Stimulated activated CD8-positive, alpha-beta memory T cell treated with anti-CD3 and anti-CD28 coated beads, Interleukin-15, amount 100 ng/mL, for 4 hours (primary cell): ENCODE data around the gene CBLB.
"Not testable (repeated sequence)": the region's sequence is repeated elsewhere in the genome, so short reads cannot be mapped to it uniquely, and the experiment has no call there.

Source experiments
- DNase-seq, 2 donors: peaks; one replicate each; pipeline ENCODE4 v3.0.0-alpha.2; 2020; ENCODE audit warnings: low read depth in 2 of 2

CBLB gene

DNA sequence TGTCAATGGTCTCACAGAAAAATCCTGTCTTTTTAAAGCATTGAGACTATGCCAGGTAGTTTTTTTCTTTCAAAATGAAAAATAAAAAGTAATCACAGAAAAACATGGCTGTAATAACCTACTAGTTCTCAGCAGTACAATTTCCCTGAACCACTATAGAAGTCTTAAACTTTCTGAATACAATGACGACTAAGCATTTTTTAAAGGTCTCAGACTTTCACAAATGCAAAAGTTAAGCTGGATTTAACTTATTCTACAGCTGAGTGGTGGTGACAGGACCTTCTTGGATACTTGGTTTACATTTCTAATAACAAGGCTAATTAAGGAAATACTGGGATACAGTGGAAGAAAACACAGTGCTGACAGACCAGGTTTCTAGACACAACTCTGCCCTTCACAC is 81.8 kb downstream of the CBLB start:
- no peak for DNase-seq

DNA sequence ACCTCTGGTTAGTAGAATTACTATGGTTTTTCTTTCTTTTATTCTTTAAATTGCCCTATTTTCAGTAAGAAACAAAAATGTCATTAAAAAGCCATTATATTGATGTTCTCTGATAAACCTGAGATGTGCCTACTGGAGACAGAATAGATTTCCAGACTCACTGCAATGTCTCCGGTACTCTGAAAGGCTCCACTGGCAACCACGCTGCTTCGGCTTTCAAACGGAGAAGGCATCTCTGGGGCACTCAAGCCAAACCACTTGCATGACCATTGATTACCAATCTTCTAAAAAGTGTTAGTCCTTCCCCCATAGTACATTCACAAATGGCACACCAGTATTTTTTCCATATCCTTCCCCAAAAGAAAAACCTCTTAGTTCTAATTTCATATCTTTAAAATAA is 82.6 kb downstream of the CBLB start:
- no peak for DNase-seq

DNA sequence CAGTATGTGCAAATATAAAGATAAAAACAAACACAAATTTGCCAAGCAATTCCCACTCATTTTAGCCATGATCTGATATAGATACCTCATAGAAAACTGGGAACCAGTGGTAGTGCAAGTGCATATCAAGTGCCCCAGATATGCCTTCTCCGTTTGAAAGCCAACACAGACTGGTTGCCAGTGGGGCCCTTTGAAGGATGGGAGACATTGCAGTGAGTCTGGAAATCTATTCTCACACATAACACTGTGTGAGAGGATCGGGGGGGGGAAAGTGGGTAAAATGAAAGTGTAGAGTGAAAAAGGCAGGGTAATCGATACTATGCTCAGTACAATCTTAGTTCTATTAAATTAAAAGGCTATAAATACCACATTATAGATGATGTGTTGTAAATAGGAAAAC is 83.0 kb downstream of the CBLB start:
- no peak for DNase-seq

- DNase-seq: no peak
These were observed 85.2 kb downstream of the CBLB start for GRCh38 chr3:105783631-105784030.

- no peak for DNase-seq
These were observed 86.9 kb downstream of the CBLB start for GRCh38 chr3:105781871-105782270.

DNA sequence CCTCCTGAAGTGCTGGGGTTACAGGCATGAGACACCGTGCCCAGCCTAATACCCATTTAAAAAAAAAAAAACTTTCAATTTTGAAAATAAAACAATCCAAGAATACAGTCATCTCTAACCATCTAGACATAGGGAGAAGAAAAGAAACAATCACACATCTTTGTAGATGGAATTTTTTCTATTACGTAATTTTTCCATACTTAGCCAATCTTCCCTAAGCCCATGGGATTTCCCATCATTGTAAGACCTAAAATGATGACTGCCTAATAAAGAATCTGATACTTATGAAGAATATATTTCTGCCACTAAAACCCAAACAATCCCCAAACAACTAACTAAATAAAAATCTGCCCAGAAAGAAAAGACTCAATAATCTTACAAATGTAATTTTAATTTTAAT is 88.7 kb downstream of the CBLB start:
- DNase-seq: no peak

DNA sequence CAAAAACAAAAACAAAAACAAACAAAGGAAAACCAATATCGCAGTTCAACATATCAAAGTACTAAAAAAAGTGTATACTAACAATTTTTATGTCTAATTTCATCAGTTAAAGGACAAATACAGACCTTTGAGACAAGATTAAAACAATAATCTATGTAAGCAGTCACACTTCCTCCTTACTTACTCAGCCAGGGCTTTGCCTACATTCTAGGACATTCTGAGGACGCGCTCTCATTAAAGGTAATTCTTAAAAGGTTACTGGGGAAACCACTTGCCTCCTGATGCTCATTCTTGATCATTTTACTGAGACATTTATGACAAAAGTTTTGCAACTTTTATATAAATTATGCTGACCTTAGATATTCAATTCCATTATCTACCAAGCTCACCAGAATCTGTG is 93.4 kb downstream of the CBLB start:
- DNase-seq: no peak

- DNase-seq: no peak
These were observed 94.2 kb downstream of the CBLB start for GRCh38 chr3:105774444-105775180.

GRCh38 chr3:105773291-105773690 is 95.5 kb downstream of the CBLB start:
- DNase-seq: no peak

GRCh38 chr3:105772635-105773034 is 96.2 kb downstream of the CBLB start:
- no peak for DNase-seq

GRCh38 chr3:105771392-105771791 is 97.4 kb downstream of the CBLB start:
- no peak for DNase-seq

- no peak for DNase-seq
These were observed 98.4 kb downstream of the CBLB start for GRCh38 chr3:105770410-105770809.

- no peak for DNase-seq
These were observed 101.0 kb downstream of the CBLB start for GRCh38 chr3:105767776-105768175.

DNA sequence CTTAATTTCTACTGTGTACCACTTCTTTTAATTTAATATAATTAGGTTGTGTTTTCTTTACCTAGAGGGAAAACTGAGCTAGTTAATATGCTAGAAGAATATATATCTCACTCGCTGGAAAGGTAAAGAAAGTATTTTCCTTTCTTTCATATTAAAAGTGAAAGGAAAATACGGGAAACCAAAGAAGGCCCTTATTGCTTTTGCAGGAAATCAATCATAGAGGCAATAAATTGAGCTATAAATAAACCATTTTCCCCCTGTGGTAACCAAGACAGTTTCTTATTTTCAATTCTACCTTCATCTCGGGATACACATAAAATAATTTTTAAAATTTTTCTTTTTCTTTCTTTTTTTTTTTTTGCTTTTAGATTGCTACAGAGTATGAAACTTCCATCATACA is 101.6 kb downstream of the CBLB start:
- no peak for DNase-seq

DNA sequence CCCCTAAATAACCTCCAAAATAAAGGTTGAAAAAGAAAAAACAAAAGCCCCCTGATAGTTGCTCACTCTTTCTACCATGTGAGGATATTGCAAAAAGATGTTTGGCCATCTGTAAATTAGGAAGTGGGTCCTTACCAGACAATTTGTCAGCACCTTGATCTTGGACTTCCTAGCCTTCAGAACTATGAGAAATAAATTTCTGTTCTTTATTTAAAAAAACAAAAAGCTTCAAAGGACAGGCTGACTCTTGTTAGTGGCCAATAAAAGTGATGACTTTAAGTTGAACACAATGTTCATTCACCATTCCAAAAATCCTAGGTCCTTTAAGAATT is 103.5 kb downstream of the CBLB start:
- no peak for DNase-seq

GRCh38 chr3:105764378-105765307 is 104.2 kb downstream of the CBLB start:
- DNase-seq: no peak

- no peak for DNase-seq
These were observed 105.2 kb downstream of the CBLB start for GRCh38 chr3:105763659-105764036.

- no peak for DNase-seq
These were observed 105.8 kb downstream of the CBLB start for GRCh38 chr3:105762749-105763658.

DNA sequence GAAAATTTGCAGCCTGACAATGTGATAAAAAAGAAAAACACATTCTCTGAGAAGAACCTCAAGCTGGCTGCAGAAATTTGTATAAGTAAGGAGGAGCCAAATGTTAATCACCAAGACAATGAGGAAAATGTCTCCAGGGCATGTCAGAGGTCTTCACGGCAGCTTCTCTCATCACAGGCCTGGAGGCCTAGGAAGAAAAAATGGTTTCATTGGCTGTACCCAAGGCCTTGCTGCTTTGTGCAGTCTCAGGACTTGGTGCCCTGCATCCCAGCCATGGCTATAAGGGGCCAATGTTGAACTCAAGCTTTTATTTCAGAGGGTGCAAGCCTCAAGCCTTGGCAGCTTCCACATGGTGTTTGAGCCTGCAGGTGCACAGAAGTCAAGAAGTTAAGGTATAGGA is 106.6 kb downstream of the CBLB start:
- not testable (repeated sequence) for DNase-seq

DNA sequence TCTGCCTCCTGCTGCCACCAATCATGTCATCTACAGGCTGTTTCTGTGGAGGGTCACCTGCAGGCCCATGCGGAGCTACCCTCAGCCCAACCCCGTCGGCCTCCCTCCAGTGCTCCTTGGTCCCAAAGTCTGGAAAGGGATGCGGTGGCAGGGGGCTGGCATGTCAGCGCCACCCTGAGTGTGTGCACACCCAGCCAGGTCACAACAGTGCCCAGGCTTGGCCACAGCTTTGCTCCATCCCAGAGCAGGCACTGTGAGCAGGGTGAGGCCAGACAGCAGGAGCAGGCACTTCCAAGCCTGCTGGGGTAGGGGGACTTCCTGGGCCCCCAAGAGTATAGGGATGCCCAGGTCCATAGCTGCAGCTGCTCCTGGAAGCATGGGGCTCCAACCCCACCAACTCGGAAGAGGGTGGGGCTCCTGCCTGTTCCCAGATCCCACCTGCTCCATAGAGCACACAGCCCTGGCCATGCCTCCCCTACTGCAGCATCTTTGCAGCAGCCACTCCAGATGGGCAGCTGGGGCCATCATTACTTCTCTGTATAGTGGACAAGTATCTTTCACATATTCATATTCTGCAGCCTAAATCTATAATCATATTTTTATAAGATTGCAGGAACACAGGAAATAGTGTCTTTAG is 109.3 kb downstream of the CBLB start:
- DNase-seq: no peak

GRCh38 chr3:105758451-105758850 is 110.4 kb downstream of the CBLB start:
- DNase-seq: no peak
